Measurements from ENCODE around the gene LONRF2. TPM values are rescaled to one million over a fixed set of nuclear protein-coding genes. Genes with fewer than 3 reads are reported as not detected.
"Not testable (repeated sequence)": the region's sequence is repeated elsewhere in the genome, so short reads cannot be mapped to it uniquely, and the experiment has no call there.

LONRF2 gene
- total RNA-seq, 4 donors from 2014 or later: 33.6 to 45.1 (median 39.5) TPM

DNA sequence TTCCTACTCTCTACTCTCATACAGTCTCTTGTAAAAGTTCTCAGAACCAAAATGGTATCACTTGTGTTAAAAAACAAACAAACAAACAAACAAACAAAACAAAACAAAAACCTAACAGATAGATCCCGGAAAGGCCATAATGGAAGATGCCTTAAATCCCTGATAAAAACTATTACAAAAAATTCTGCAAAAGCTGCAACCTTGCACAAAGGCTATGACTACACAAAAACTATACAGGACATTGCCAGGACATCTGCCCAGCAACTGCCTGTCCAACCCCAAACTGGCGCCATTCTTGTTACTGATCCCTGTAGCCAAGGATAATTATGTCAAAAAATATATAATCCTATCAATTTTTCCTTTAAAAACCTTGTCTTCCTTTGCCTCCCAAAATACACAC lies 36.3 kb upstream of the LONRF2 start:
- 96% methylated on average over 2 of the region's 2 CpGs for WGBS
- DNase-seq (ENCODE audit: extremely low spot score): no peak
- H3K9me3 ChIP-seq: peaks cover 0 to 9% (median 6%) of the 10 kb centered on the region in 4 donors
- no peak for TF ChIP-seq CTCF (IDR thresholded peaks at IDR 0.05)
- TF ChIP-seq EP300 (IDR thresholded peaks at IDR 0.05): no peak
- no peak for TF ChIP-seq POLR2A (IDR thresholded peaks at IDR 0.05; ENCODE audit: low read depth)
- no peak for TF ChIP-seq POLR2AphosphoS5 (IDR thresholded peaks at IDR 0.05)
- H3K4me1 ChIP-seq: no peaks in the 10 kb centered on the region
- H3K27me3 ChIP-seq: no peaks in the 10 kb centered on the region
- intact Hi-C loops (cut with DNase I): no loop called here
- no peak overlapping the region for H3K4me3 ChIP-seq
- no peaks in the 10 kb centered on the region for H3K36me3 ChIP-seq
- H3K27ac ChIP-seq (replicated peaks in 1 of 4): no peak overlapping the region

DNA sequence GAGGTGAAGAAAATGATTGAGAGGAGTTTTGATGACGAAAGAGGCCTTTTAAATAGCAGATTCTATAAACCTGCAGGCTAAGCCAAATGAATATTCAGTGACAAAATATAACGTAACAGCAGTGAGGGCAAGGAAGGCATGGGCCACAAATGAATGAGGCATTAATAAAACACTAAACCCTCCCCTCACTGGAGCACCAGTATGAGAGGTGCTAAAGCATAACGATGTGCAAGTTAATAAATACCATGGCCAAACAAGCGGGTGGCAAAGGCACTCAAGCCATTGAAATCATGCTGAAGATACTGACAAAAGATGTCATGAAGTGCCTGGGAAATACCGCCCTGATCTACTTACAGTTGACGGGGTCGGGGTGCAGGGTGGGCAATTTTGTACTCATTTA lies 30.2 kb upstream of the LONRF2 start:
- Histone ChIP-seq H3K27ac (replicated peaks in 1 of 4) (no peak overlapping the region), H3K4me1 (no peaks in the 10 kb centered on the region), H3K36me3 (no peaks in the 10 kb centered on the region), H3K27me3 (no peaks in the 10 kb centered on the region), H3K4me3 (no peak overlapping the region), H3K9me3 (no peaks in the 10 kb centered on the region)
- no peak for TF ChIP-seq CTCF (IDR thresholded peaks at IDR 0.05)
- no peak for TF ChIP-seq POLR2A (IDR thresholded peaks at IDR 0.05; ENCODE audit: low read depth)
- no peak for TF ChIP-seq POLR2AphosphoS5 (IDR thresholded peaks at IDR 0.05)
- no peak for TF ChIP-seq EP300 (IDR thresholded peaks at IDR 0.05)
- intact Hi-C loops (cut with DNase I): no loop called here
- WGBS: 87% methylated on average over 7 of the region's 7 CpGs
- no peak for DNase-seq (ENCODE audit: extremely low spot score)

- Histone ChIP-seq H3K27me3 (no peaks in the 10 kb centered on the region), H3K27ac (replicated peaks in 1 of 4) (no peak overlapping the region), H3K4me3 (no peak overlapping the region), H3K36me3 (no peaks in the 10 kb centered on the region), H3K4me1 (no peaks in the 10 kb centered on the region), H3K9me3 (no peaks in the 10 kb centered on the region)
- intact Hi-C loops (cut with DNase I): no loop called here
- no peak for DNase-seq (ENCODE audit: extremely low spot score)
- 70% methylated on average over 12 of the region's 13 CpGs for WGBS
- TF ChIP-seq CTCF (IDR thresholded peaks at IDR 0.05): no peak
- no peak for TF ChIP-seq POLR2AphosphoS5 (IDR thresholded peaks at IDR 0.05)
- TF ChIP-seq POLR2A (IDR thresholded peaks at IDR 0.05; ENCODE audit: low read depth): no peak
- no peak for TF ChIP-seq EP300 (IDR thresholded peaks at IDR 0.05)
These were observed 28.4 kb upstream of the LONRF2 start for GRCh38 chr2:100350661-100351185.

DNA sequence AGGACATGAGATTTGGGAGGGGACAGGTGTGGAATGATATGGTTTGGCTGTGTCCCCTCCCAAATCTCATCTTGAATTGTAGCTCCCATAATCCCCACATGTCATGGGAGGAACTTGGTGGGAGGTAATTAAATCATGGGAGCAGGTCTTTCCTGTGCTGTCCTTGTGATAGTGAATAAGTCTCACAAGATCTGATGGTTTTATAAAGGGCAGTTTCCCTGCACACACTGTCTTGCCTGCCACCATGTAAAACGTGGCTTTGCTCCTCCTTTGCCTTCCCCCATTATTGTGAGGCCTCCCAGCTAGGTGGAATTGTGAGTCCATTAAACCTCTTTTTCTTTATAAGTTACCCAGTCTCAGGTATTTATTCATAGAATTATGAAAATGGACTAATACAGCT lies 22.8 kb upstream of the LONRF2 start:
- 57% methylated on average over 1 of the region's 1 CpG for WGBS
- DNase-seq (ENCODE audit: extremely low spot score); intact Hi-C loops (cut with DNase I); H3K27me3 ChIP-seq; H3K4me3 ChIP-seq; H3K27ac ChIP-seq (replicated peaks in 1 of 4); H3K4me1 ChIP-seq; H3K9me3 ChIP-seq; H3K36me3 ChIP-seq: not testable (repeated sequence)

- 88% methylated on average over 4 of the region's 4 CpGs for WGBS
- no peaks in the 10 kb centered on the region for H3K36me3 ChIP-seq
- intact Hi-C loops (cut with DNase I): no loop called here
These were observed 22.1 kb upstream of the LONRF2 start for GRCh38 chr2:100344433-100344832.

GRCh38 chr2:100342466-100342865 lies 20.2 kb upstream of the LONRF2 start:
- H3K36me3 ChIP-seq; H3K9me3 ChIP-seq; H3K4me3 ChIP-seq; intact Hi-C loops (cut with DNase I); H3K4me1 ChIP-seq; H3K27ac ChIP-seq (replicated peaks in 1 of 4); H3K27me3 ChIP-seq; DNase-seq (ENCODE audit: extremely low spot score): not testable (repeated sequence)
- 94% methylated on average over 2 of the region's 2 CpGs for WGBS

More at GRCh38 chr2:100344433-100344832, 22.1 kb upstream of the LONRF2 start:
- no peak for DNase-seq (ENCODE audit: extremely low spot score)
- Histone ChIP-seq H3K27ac (replicated peaks in 1 of 4) (no peak overlapping the region), H3K9me3 (no peaks in the 10 kb centered on the region), H3K4me1 (no peaks in the 10 kb centered on the region), H3K27me3 (peaks cover 0 to 6% (median 0%) of the 10 kb centered on the region in 4 donors), H3K4me3 (no peak overlapping the region)
- TF ChIP-seq CTCF (IDR thresholded peaks at IDR 0.05): no peak

All from esophagus muscularis mucosa (tissue), 4 donors.